H1 (cell line): Measurements from ENCODE around the gene ZMIZ1. TPM values are rescaled to one million over a fixed set of nuclear protein-coding genes. Genes with fewer than 3 reads are reported as not detected.

ENCODE experiments used
- CTCF ChIA-PET: fragments of 300-600 bp; sonication (Branson Sonifier 250); formaldehyde crosslinking; loops from one replicate; lab custom pipeline; 2021; ENCODE audit not compliant: partially characterized antibody; lab: Charles Lee
- POLR2A ChIA-PET: fragments of 300-600 bp; sonication (Branson Sonifier 250); formaldehyde crosslinking; loops from one replicate; lab custom pipeline; 2021; ENCODE audit warnings: inconsistent platforms; ENCODE audit not compliant: partially characterized antibody; lab: Charles Lee
- DNase-seq, 2 experiments: peaks; one replicate each; pipeline versions ENCODE4 v3.0.0 to v3.0.0-alpha.2; 2010 to 2022; ENCODE audit warnings: low spot score in 2 of 2, low read depth in 1 of 2, mixed read lengths in 1 of 2
- FAIRE-seq: peaks from 2 replicates; lab custom pipeline; 2011; peaks lifted over from hg19 to GRCh38; lab: Jason Lieb, UNC
- H2AFZ ChIP-seq: 2 replicates; pipeline ENCODE4 v1.8.1; 2012; ENCODE audit warnings: low read length, inconsistent platforms
- H2AK5ac ChIP-seq: 2 replicates; pipeline ENCODE4 v1.6.1; 2013; ENCODE audit warnings: low read depth, low read length
- H2BK120ac ChIP-seq: replicated peaks from 2 replicates; pipeline ENCODE3; 2013; ENCODE audit warnings: low read depth, low read length, inconsistent platforms
- H2BK12ac ChIP-seq: 2 replicates; pipeline ENCODE4 v1.6.1; 2013; ENCODE audit warnings: low read depth, low read length
- H2BK15ac ChIP-seq: 2 replicates; pipeline ENCODE4 v1.6.1; 2013; ENCODE audit warnings: low read length
- H2BK20ac ChIP-seq: 2 replicates; pipeline ENCODE4 v1.6.1; 2013; ENCODE audit warnings: low read length
- H2BK5ac ChIP-seq: 2 replicates; pipeline ENCODE4 v1.6.1; 2013; ENCODE audit warnings: low read depth, low read length
- H3K14ac ChIP-seq: 2 replicates; pipeline ENCODE4 v1.6.1; 2013; ENCODE audit warnings: inconsistent platforms; ENCODE audit not compliant: insufficient read length
- H3K18ac ChIP-seq: 2 replicates; pipeline ENCODE4 v1.6.1; 2013; ENCODE audit warnings: low read length; ENCODE audit errors: extremely low read depth
- H3K23ac ChIP-seq: 2 replicates; pipeline ENCODE4 v1.6.1; 2013; ENCODE audit warnings: inconsistent platforms; ENCODE audit not compliant: insufficient read length
- H3K23me2 ChIP-seq: 2 replicates; pipeline ENCODE4 v1.6.1; 2013; ENCODE audit warnings: low read depth, low read length
- H3K27ac ChIP-seq: 2 replicates; pipeline ENCODE4 v1.6.1; 2011; ENCODE audit warnings: low read depth, low read length, inconsistent platforms
- H3K27me3 ChIP-seq, 4 experiments: replicated peaks in 1 of 4; 1 replicate in 1 of 4; 2 replicates in 3 of 4; pipeline versions ENCODE4 v1.6.1 to v1.8.1; 2011 to 2013; ENCODE audit warnings: low read length in 3 of 4, mild to moderate bottlenecking in 3 of 4, inconsistent platforms in 2 of 4, mixed read lengths in 2 of 4, moderate library complexity in 1 of 4; ENCODE audit not compliant: control insufficient read depth in 3 of 4, insufficient read depth in 3 of 4; ENCODE audit errors: extremely low read depth in 1 of 4
- H3K36me3 ChIP-seq, 4 experiments: 2 replicates each; pipeline versions ENCODE4 v1.6.1 to v1.8.1; 2011 to 2013; ENCODE audit warnings: mild to moderate bottlenecking in 4 of 4, low read length in 3 of 4, moderate library complexity in 2 of 4, control low read depth in 1 of 4, inconsistent platforms in 1 of 4; ENCODE audit not compliant: insufficient read depth in 4 of 4, control insufficient read depth in 2 of 4
- H3K4ac ChIP-seq: replicated peaks from 2 replicates; pipeline ENCODE3; 2013; ENCODE audit warnings: low read length, low read depth, mixed read lengths, inconsistent platforms; ENCODE audit not compliant: insufficient read length
- H3K4me1 ChIP-seq, 4 experiments: replicated peaks in 1 of 4; 1 replicate in 1 of 4; 2 replicates in 3 of 4; pipeline versions ENCODE4 v1.6.1 to v1.8.1; 2011 to 2013; ENCODE audit warnings: low read length in 3 of 4, inconsistent platforms in 2 of 4, mixed read lengths in 1 of 4; ENCODE audit not compliant: insufficient read depth in 4 of 4, control insufficient read depth in 3 of 4
- H3K4me2 ChIP-seq, 2 experiments: 2 replicates each; pipeline versions ENCODE4 v1.6.1 to v1.8.1; 2011 to 2013; ENCODE audit warnings: low read depth in 2 of 2, low read length in 2 of 2, control low read depth in 1 of 2, inconsistent platforms in 1 of 2, mild to moderate bottlenecking in 1 of 2; ENCODE audit not compliant: insufficient read depth in 1 of 2
- H3K4me3 ChIP-seq, 4 experiments: fragments of 200-600, 300-600 bp in 1 of 4; sonication (generic), shearing (Covaris generic), sonication (Bioruptor Twin) in 1 of 4; 2 replicates each; pipeline versions ENCODE4 v1.5.1 to v1.8.1; 2011 to 2016; ENCODE audit warnings: low read length in 4 of 4, low read depth in 3 of 4, control low read depth in 2 of 4, inconsistent platforms in 2 of 4, mild to moderate bottlenecking in 2 of 4, mixed read lengths in 1 of 4, moderate library complexity in 1 of 4; ENCODE audit not compliant: insufficient read depth in 2 of 4; ENCODE audit errors: extremely low read depth in 1 of 4
- H3K56ac ChIP-seq: replicated peaks from 2 replicates; pipeline ENCODE3; 2013; ENCODE audit warnings: low read depth, mild to moderate bottlenecking, mixed read lengths, low read length, inconsistent platforms; ENCODE audit not compliant: insufficient read length
- H3K79me1 ChIP-seq: 2 replicates; pipeline ENCODE4 v1.6.1; 2013; ENCODE audit warnings: low read depth, low read length, control low read depth
- H3K79me2 ChIP-seq, 2 experiments: 2 replicates each; pipeline versions ENCODE4 v1.6.1 to v1.8.1; 2012 to 2013; ENCODE audit warnings: low read length in 2 of 2, mild to moderate bottlenecking in 2 of 2, inconsistent platforms in 1 of 2; ENCODE audit not compliant: insufficient read depth in 2 of 2, control insufficient read depth in 1 of 2
- H3K9ac ChIP-seq, 4 experiments: replicated peaks in 1 of 4; 1 replicate in 1 of 4; 2 replicates in 3 of 4; pipeline versions ENCODE4 v1.6.1 to v1.8.1; 2011 to 2013; ENCODE audit warnings: low read depth in 3 of 4, low read length in 3 of 4, control low read depth in 2 of 4, mild to moderate bottlenecking in 2 of 4, moderate library complexity in 2 of 4, inconsistent platforms in 1 of 4; ENCODE audit errors: extremely low read depth in 1 of 4
- H3K9me3 ChIP-seq, 2 experiments: 2 replicates each; pipeline versions ENCODE4 v1.6.1 to v1.8.1; 2012 to 2013; ENCODE audit warnings: mild to moderate bottlenecking in 2 of 2, moderate library complexity in 2 of 2, control low read depth in 1 of 2, inconsistent platforms in 1 of 2, low read depth in 1 of 2, low read length in 1 of 2, mixed read lengths in 1 of 2; ENCODE audit not compliant: insufficient read depth in 2 of 2
- H4K20me1 ChIP-seq, 2 experiments: replicated peaks in 1 of 2; 2 replicates each; pipeline versions ENCODE3 to v1.8.1; 2011 to 2013; ENCODE audit warnings: inconsistent platforms in 2 of 2, low read length in 2 of 2, mild to moderate bottlenecking in 1 of 2; ENCODE audit not compliant: insufficient read depth in 2 of 2, control insufficient read depth in 1 of 2
- H4K5ac ChIP-seq: 2 replicates; pipeline ENCODE4 v1.6.1; 2013; ENCODE audit warnings: low read length, low read depth, mixed read lengths, inconsistent platforms; ENCODE audit not compliant: insufficient read length
- H4K8ac ChIP-seq: 2 replicates; pipeline ENCODE4 v1.8.0; 2013; ENCODE audit warnings: mild to moderate bottlenecking, moderate library complexity, low read length, inconsistent platforms; ENCODE audit not compliant: insufficient read depth; ENCODE audit errors: extremely low read depth
- H4K91ac ChIP-seq: replicated peaks from 2 replicates; pipeline ENCODE3; 2013; ENCODE audit warnings: low read length, mixed read lengths, inconsistent platforms; ENCODE audit not compliant: insufficient read length
- BCL11A ChIP-seq, 2 experiments: IDR thresholded peaks; one replicate each; pipeline ENCODE4 v1.6.1; 2011; ENCODE audit warnings: low read depth in 2 of 2, low read length in 2 of 2, mild to moderate bottlenecking in 2 of 2
- CEBPB ChIP-seq: IDR thresholded peaks from 2 replicates; pipeline ENCODE4 v1.6.1; 2012; ENCODE audit warnings: low read depth, low read length
- CHD1 ChIP-seq: IDR thresholded peaks from 2 replicates; pipeline ENCODE4 v1.6.1; 2012; ENCODE audit warnings: low read depth, low read length, improper control_type of control experiment
- EZH2 ChIP-seq: fragments of 200-600 bp; sonication (generic); IDR thresholded peaks from 2 replicates; pipeline ENCODE4 v1.7.1; 2012; ENCODE audit warnings: low read depth, mild to moderate bottlenecking, moderate library complexity, low read length, inconsistent platforms; ENCODE audit not compliant: severe bottlenecking
- HDAC6 ChIP-seq: IDR thresholded peaks from one replicate; pipeline ENCODE4 v1.7.1; 2012; ENCODE audit warnings: low read depth, mild to moderate bottlenecking, inconsistent platforms, low read length, moderate library complexity
- JUN ChIP-seq: IDR thresholded peaks from 2 replicates; pipeline ENCODE4 v1.6.1; 2011; ENCODE audit warnings: low read depth, mild to moderate bottlenecking, improper control_type of control experiment, low read length
- JUND ChIP-seq: IDR thresholded peaks from 2 replicates; pipeline ENCODE4 v1.6.1; 2011; ENCODE audit warnings: mild to moderate bottlenecking, improper control_type of control experiment, low read length
- SUZ12 ChIP-seq: fragments of 200-600 bp; sonication (generic); IDR thresholded peaks from 2 replicates; pipeline ENCODE4 v1.6.1; 2012; ENCODE audit warnings: mild to moderate bottlenecking, inconsistent platforms, low read length, moderate library complexity, mixed read lengths
- WGBS, 2 experiments: shearing (Covaris generic) in 1 of 2; methylation state at CpG; one replicate each; pipeline versions ENCODE4 v1.1.6 to v1.1.7; 2013 to 2015; ENCODE audit warnings: low lambda C conversion rate in 2 of 2, mixed read lengths in 2 of 2, inconsistent platforms in 1 of 2, low coverage in 1 of 2, missing lambda C conversion rate in 1 of 2; ENCODE audit not compliant: insufficient replicate concordance in 2 of 2, insufficient coverage in 1 of 2, insufficient read length in 1 of 2; ENCODE audit errors: extremely low coverage in 1 of 2, missing lambda C conversion rate in 1 of 2; 5-methylcytosine and 5-hydroxymethylcytosine counted together
- polyA plus RNA-seq, 7 experiments: library from polyadenylated mRNA; depleted of rRNA in 3 of 7; stranded (reverse) in 5 of 7; unstranded in 2 of 7; fragments of >200 nt in 5 of 7; fragments of 200-250 nt in 2 of 7; gene quantifications; 1 replicate in 5 of 7; 2 replicates in 1 of 7; 4 replicates in 1 of 7; pipeline versions ENCODE4 v1.2.1 to v1.2.3, GENCODE V29; 2011 to 2013; ENCODE audit warnings: missing spikeins in 2 of 7, mixed read lengths in 2 of 7
- total RNA-seq: library from RNA; stranded (reverse); fragmentation: NEBNext Ultra II Directional; extraction: Animal tissue kit (Norgen Biotek cat#: 25700); gene quantifications from 2 replicates; pipeline ENCODE4 v1.2.1, GENCODE V29; 2021
- TF ChIP-seq, protein P1 (sequence below): IDR thresholded peaks from 2 replicates; pipeline ENCODE4 v1.6.1; 2011; ENCODE audit warnings: low read depth, mild to moderate bottlenecking, low read length; ENCODE audit not compliant: insufficient read depth
- TF ChIP-seq, protein P2 (sequence below): IDR thresholded peaks from 2 replicates; pipeline ENCODE4 v1.6.1; 2012; ENCODE audit warnings: inconsistent platforms
- TF ChIP-seq, protein P3 (sequence below): IDR thresholded peaks from 2 replicates; pipeline ENCODE4 v1.6.1; 2011; ENCODE audit warnings: low read length, improper control_type of control experiment

Gene ZMIZ1
- total and polyA plus RNA-seq, 2 of the 8 experiments (the other 6 are each of a cell fraction or from before 2014, with no cell fraction given): 8.1 to 28.0 TPM

DNA sequence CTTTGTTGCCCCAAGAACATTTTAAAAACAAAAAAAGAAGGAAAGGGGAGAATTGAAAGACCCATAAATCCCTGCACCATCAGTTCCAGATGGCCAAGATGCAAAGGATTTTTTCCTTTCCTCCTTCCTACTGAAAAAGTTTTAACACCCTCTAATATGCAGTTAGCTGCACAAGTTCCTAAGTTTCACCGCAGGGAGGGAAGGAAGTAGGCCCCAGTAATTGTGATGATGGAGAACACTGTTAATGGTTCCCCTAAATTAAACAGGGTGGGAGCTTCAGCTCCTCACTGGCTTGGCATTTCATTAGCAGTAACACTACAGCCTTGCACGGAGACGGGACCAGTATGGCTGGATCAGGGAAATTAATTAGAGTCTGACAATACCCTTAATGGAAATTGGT is 214.8 kb downstream of the ZMIZ1 start:
- FAIRE-seq (no peak), DNase-seq (no peak)
- Histone ChIP-seq H3K56ac (no peak overlapping the region), H2BK12ac (no peak overlapping the region), H2BK20ac (no peak overlapping the region), H2BK5ac (no peak overlapping the region), H3K9me3 (peaks cover 0 to 7% of the 10 kb centered on the region in 2 experiments; a peak in 1 of 4 replicates), H3K4me1 (no peaks in the 10 kb centered on the region; a peak in 2 of 7 replicates), H3K36me3 (peaks cover 0 to 6% (median 1%) of the 10 kb centered on the region in 4 experiments; a peak in 1 of 8 replicates), H3K9ac (no peak overlapping the region), H3K27ac (no peak overlapping the region), H3K18ac (no peak overlapping the region), H3K14ac (no peak overlapping the region), H3K79me2 (no peaks in the 10 kb centered on the region), H4K91ac (no peak overlapping the region), H3K23ac (no peak overlapping the region), H3K4me2 (no peak overlapping the region), H4K8ac (no peak overlapping the region), H2AK5ac (no peak overlapping the region), H3K23me2 (no peaks in the 10 kb centered on the region), H3K79me1 (no peaks in the 10 kb centered on the region), H2AFZ (no peak overlapping the region), H2BK120ac (no peak overlapping the region), H3K4ac (no peak overlapping the region), H2BK15ac (no peak overlapping the region), H4K20me1 (peaks cover 0 to 7% of the 10 kb centered on the region in 2 experiments), H3K27me3 (no peaks in the 10 kb centered on the region), H4K5ac (no peak overlapping the region), H3K4me3 (no peak overlapping the region)
- ChIA-PET POLR2A (interaction anchor here (0.6 kb wide), 1 partner anchor 54 kb away, joined by 3 read pairs; no protein-coding TSS in a partner anchor), CTCF (interaction anchor here (1.8 to 2.7 kb wide), 2 partner anchors 9 to 11 kb away, joined by 5 to 6 read pairs; no protein-coding TSS in a partner anchor)
- WGBS, 2 experiments: 70% methylated on average over 3 of the region's 3 CpGs; no CpG with 5 or more reads in 1 of the 2 experiments
- no peak for TF ChIP-seq HDAC6
- TF ChIP-seq, protein P1, sequence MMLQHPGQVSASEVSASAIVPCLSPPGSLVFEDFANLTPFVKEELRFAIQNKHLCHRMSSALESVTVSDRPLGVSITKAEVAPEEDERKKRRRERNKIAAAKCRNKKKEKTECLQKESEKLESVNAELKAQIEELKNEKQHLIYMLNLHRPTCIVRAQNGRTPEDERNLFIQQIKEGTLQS: no peak
- TF ChIP-seq, protein P2, sequence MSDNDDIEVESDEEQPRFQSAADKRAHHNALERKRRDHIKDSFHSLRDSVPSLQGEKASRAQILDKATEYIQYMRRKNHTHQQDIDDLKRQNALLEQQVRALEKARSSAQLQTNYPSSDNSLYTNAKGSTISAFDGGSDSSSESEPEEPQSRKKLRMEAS: no peak
- TF ChIP-seq JUN: no peak
- TF ChIP-seq CHD1: no peak
- no peak for TF ChIP-seq BCL11A (IDR thresholded peaks at IDR 0.05; ENCODE audit: low read depth in 2 of 2, low read length in 2 of 2)
- TF ChIP-seq, protein P3, sequence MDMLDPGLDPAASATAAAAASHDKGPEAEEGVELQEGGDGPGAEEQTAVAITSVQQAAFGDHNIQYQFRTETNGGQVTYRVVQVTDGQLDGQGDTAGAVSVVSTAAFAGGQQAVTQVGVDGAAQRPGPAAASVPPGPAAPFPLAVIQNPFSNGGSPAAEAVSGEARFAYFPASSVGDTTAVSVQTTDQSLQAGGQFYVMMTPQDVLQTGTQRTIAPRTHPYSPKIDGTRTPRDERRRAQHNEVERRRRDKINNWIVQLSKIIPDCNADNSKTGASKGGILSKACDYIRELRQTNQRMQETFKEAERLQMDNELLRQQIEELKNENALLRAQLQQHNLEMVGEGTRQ: no peak
- no peak for TF ChIP-seq JUND
- TF ChIP-seq SUZ12: no peak
- TF ChIP-seq CEBPB: no peak
- no peak for TF ChIP-seq EZH2
